ENCODE results near the gene ATXN7L1.
"Not testable (repeated sequence)": the region's sequence is repeated elsewhere in the genome, so short reads cannot be mapped to it uniquely, and the experiment has no call there.

ATXN7L1 gene

GRCh38 chr7:105799006-105799405, 77.4 kb downstream of the ATXN7L1 start:
- no peak for DNase-seq

DNA sequence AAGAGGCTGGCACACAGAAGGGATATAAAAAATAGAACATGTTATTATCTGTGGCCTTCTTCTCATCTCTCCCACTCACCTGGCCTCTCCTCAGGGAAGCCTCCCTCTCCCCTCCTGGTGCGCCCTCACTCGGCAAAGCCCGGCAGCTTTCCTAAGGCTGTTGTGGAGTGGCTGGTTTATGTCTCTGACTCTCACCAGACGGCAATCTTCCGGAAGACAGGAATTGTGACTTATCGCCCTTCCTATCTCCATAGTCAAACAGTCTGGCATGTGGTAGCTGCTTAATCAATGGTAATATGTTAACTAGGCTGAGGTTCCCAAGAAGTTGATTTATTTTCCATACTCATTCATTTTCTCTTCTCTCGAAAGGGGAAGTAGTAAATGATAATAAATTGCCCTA, 78.7 kb downstream of the ATXN7L1 start:
- no peak for DNase-seq

DNA sequence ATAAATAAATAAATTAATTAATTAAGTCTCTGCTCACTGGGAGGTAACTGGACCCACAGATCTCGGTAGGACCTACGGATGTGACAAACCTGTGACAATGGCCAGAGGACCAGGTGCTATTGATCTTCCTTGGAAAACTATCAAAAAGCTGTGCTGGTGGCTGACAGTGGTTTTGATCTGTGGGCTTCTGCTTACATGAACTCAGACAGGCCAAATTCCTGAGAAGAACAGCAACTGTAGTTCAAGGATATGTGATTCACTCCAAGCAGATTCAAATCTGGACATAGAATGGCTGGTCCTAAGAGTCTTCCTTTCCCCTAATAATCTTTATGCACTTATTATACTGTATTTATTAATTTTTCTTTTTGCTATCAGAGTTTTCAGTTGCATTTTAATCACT, 80.0 kb downstream of the ATXN7L1 start:
- DNase-seq: no peak

- no peak for DNase-seq
Observed at GRCh38 chr7:105794741-105795729, 81.4 kb downstream of the ATXN7L1 start.

GRCh38 chr7:105792488-105793370, 83.7 kb downstream of the ATXN7L1 start:
- no peak for DNase-seq

- no peak for DNase-seq
Observed at GRCh38 chr7:105791926-105792325, 84.5 kb downstream of the ATXN7L1 start.

DNA sequence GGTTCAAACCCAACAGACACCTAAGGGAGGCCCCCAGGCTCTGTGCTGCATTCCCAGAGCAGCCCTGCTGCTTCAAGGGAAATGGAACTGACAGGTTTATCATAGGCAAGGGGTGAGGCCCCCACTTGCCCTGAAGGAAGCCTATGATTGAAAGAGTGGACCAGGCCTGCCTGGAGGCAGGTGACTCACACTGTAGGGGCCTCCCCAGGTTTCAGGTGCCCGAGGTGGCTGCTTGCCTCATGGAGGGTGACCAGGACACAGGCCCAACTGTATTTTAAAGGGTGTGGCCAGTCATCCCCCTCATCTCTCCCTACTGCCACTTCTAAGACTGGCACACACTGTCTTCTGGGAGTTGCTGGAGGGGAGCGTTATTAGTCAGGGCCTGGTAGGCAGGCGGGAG, 85.4 kb downstream of the ATXN7L1 start:
- DNase-seq: no peak

DNA sequence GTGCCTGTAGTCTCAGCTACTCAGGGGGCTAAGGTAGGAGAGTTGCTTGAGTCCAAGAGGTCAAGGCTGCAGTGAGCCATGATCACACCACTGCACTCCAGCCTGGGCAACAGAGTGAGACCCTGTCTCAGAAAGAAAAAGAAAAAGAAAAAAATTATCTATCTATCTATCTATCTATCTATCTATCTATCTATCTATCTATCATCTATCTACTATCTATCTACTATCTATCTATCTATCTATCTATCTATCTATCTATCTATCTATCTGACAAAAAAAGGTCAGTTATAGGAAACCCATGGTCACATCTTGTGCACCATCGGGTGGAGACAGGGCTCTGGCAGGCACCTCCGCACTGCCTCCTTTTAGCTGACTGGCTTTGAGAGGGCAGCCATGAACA, 85.9 kb downstream of the ATXN7L1 start:
- not testable (repeated sequence) for DNase-seq

DNA sequence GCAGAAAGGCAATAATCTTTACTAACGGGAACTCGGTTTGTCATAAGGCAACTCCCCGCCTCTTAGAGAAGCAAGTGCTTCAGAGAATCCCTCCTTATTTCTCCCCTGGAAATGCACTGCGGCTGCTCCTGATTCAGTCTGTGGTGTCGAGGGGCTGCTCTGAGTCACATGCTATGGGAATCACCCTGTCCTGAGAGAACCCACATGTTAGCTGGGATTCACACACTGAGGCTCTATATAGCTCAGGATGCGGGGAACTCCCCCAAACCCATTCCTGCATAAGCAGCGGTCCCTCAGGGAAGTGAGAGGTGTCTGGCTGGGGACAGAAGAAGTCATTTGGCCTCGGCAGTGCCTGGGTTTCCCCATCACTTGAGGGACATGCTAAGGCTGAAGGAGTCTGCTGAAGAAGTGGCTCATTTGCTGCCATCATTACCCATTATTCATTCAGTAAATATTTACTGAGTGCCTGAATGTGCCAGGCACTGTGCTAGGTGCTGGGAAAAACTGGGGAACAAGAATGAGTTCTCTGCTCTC, 87.5 kb downstream of the ATXN7L1 start:
- DNase-seq: no peak

DNA sequence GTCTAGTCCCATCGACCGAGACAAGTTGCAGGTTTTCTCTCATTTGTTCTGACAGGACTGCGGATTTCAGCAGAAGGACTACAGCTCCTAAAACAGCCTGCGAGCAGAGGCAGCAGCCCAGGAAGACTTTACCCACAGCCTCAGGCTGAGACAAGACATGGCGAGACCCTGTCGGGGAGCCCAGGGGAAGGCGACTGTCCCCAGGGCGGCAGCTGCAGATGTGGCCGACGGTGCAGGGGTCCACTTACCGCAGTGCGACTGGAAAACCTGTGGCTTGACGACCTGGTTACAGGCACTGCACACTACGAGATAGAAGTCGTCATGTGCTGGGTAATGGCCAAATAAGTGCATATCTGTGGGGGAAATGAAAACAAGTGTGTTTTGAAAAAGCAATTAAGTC, 88.0 kb downstream of the ATXN7L1 start:
- DNase-seq: no peak

- no peak for DNase-seq
Observed at GRCh38 chr7:105787793-105788192, 88.6 kb downstream of the ATXN7L1 start.

GRCh38 chr7:105786520-105787470, 89.6 kb downstream of the ATXN7L1 start:
- no peak for DNase-seq

- DNase-seq: no peak
Observed at GRCh38 chr7:105782391-105783042, 93.9 kb downstream of the ATXN7L1 start.

- no peak for DNase-seq
Observed at GRCh38 chr7:105779856-105780780, 96.3 kb downstream of the ATXN7L1 start.

GRCh38 chr7:105778956-105779355, 97.4 kb downstream of the ATXN7L1 start:
- no peak for DNase-seq

GRCh38 chr7:105776986-105777910, 99.2 kb downstream of the ATXN7L1 start:
- DNase-seq: no peak

GRCh38 chr7:105776068-105776790, 100.2 kb downstream of the ATXN7L1 start:
- no peak for DNase-seq

GRCh38 chr7:105775580-105775979, 100.8 kb downstream of the ATXN7L1 start:
- DNase-seq: no peak

- peak; percentile 54 for DNase-seq
Observed at GRCh38 chr7:105773030-105773460, 103.4 kb downstream of the ATXN7L1 start.

Data from DMS153 (cell line).